ENCODE data around the gene TNFRSF12A. TPM values are rescaled to one million over a fixed set of nuclear protein-coding genes. Genes with fewer than 3 reads are reported as not detected.

TNFRSF12A gene
- total RNA-seq, 1 donor from 2014 or later = 44.3 TPM

- peak overlapping the region; percentile 87 for H3K27ac Mint-ChIP-seq
- H3K27me3 Mint-ChIP-seq = no peaks in the 10 kb centered on the region
- no peak for DNase-seq (ENCODE audit: low spot score, unreplicated experiment)
- no peaks in the 10 kb centered on the region for H3K9me3 Mint-ChIP-seq (ENCODE audit: low read depth)
- peaks cover 13% of the 10 kb centered on the region for H3K36me3 Mint-ChIP-seq (ENCODE audit: insufficient read depth)
- peaks cover 61% of the 10 kb centered on the region for H3K4me1 Mint-ChIP-seq (ENCODE audit: low read depth)
- peak overlapping the region; percentile 24 for H3K4me3 Mint-ChIP-seq (ENCODE audit: low read depth)
- TF ChIP-seq, protein P1, sequence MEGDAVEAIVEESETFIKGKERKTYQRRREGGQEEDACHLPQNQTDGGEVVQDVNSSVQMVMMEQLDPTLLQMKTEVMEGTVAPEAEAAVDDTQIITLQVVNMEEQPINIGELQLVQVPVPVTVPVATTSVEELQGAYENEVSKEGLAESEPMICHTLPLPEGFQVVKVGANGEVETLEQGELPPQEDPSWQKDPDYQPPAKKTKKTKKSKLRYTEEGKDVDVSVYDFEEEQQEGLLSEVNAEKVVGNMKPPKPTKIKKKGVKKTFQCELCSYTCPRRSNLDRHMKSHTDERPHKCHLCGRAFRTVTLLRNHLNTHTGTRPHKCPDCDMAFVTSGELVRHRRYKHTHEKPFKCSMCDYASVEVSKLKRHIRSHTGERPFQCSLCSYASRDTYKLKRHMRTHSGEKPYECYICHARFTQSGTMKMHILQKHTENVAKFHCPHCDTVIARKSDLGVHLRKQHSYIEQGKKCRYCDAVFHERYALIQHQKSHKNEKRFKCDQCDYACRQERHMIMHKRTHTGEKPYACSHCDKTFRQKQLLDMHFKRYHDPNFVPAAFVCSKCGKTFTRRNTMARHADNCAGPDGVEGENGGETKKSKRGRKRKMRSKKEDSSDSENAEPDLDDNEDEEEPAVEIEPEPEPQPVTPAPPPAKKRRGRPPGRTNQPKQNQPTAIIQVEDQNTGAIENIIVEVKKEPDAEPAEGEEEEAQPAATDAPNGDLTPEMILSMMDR (IDR thresholded peaks at IDR 0.05; ENCODE audit: unreplicated experiment) = no peak
Observed at GRCh38 chr16:3013491-3013951, 6.6 kb upstream of the TNFRSF12A start.

DNA sequence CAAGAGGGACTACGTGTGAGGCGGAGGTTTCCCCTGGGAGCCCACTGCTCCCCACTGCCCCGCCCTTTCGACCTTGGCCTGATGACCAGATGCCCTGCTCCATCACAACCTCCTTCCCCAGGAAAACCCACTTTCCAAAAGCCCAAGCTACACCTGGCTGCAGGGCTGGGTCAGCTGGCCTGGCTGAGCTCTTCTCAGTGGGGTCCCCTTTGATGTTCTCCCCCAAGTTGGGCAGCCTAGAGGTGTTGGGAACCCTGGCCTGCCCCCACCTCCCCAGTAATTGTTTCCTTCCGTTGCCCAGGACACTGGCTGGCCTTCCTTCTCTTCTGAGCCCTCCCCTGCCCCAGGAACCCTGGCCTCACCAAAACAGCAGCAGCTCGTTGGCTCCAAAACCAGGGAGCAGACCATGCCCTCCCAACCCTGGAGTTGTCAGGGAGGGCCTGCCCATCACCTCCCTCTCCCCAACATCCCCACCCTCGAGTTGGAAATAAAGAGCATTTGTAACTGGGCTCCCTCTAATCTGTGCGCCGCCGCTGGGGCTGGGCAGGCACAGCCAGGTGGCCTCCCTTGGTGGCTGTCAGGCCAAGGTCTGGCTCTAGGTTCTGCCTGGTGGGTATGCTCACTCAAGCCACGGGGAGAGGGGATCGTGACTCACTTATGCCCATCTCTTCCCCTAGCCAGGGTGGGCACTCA, 6.0 kb upstream of the TNFRSF12A start:
- no peak for DNase-seq (ENCODE audit: low spot score, unreplicated experiment)
- Mint-ChIP-seq H3K27me3 (no peaks in the 10 kb centered on the region), H3K4me3 (ENCODE audit: low read depth) (peak overlapping the region; percentile 93), H3K4me1 (ENCODE audit: low read depth) (peaks cover 55% of the 10 kb centered on the region), H3K9me3 (ENCODE audit: low read depth) (no peaks in the 10 kb centered on the region), H3K36me3 (ENCODE audit: insufficient read depth) (peaks cover 13% of the 10 kb centered on the region), H3K27ac (peak overlapping the region; percentile 97)
- TF ChIP-seq, protein P1 (IDR thresholded peaks at IDR 0.05; ENCODE audit: unreplicated experiment) = no peak

DNA sequence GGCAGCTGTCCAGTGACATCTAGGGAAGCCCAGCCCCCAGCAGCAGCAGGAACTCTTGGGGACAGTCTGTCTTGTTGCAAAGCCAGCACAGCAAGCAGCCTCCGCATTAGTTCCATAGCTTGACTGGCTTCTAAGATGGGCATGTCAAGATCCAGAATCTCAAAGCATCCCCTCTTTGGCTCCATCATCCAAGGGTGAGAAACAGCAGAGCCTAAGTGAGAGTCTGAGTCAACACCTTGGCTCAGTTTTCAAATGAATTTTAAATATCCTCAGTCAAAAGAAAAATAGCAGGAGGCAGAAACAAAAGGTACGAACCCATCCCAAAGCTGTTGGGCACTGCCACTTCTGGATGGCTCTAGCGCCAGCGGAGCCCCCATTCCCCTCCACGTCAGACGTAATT, 5.2 kb upstream of the TNFRSF12A start:
- no peaks in the 10 kb centered on the region for H3K27me3 Mint-ChIP-seq
- H3K9me3 Mint-ChIP-seq (ENCODE audit: low read depth) = no peaks in the 10 kb centered on the region
- H3K36me3 Mint-ChIP-seq (ENCODE audit: insufficient read depth) = peaks cover 13% of the 10 kb centered on the region
- DNase-seq (ENCODE audit: low spot score, unreplicated experiment) = no peak
- peak overlapping the region; percentile 97 for H3K27ac Mint-ChIP-seq
- H3K4me1 Mint-ChIP-seq (ENCODE audit: low read depth) = peaks cover 52% of the 10 kb centered on the region
- peak overlapping the region; percentile 93 for H3K4me3 Mint-ChIP-seq (ENCODE audit: low read depth)
- TF ChIP-seq, protein P1 (IDR thresholded peaks at IDR 0.05; ENCODE audit: unreplicated experiment) = no peak

DNA sequence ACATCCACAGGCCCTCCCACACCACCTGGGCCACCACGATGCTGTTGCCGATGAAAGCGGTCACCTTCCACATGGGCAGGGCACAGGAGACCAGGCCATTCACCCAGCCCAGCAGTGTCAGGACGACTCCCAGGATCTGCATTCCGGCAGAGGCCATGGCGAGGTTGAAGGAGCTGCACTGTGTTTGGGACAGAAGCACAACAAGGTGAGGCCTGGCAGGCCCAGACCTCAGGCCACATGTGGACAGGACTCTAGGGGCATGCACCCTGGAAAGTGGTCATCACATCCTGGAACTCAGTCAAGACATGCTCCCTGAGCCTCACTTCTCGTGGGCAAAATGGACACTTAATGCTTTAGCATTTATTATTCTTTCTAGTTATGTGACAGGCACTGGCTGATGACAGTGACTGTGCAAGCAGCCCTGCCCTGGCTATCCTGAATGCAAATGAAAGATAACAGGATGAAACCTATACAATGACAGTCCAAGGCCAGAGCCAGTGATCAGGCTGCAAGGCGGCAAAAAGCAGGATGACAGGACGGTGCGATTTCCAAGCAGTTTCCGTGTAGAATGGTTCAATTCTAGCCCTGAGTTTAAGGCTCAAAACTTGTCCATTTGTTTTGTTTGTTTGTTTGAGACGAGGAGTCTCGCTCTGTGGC, 4.2 kb upstream of the TNFRSF12A start:
- Mint-ChIP-seq H3K4me1 (ENCODE audit: low read depth) (peaks cover 53% of the 10 kb centered on the region), H3K27me3 (no peaks in the 10 kb centered on the region), H3K36me3 (ENCODE audit: insufficient read depth) (peaks cover 13% of the 10 kb centered on the region), H3K27ac (peak overlapping the region; percentile 97), H3K4me3 (ENCODE audit: low read depth) (peak overlapping the region; percentile 93), H3K9me3 (ENCODE audit: low read depth) (no peaks in the 10 kb centered on the region)
- DNase-seq (ENCODE audit: low spot score, unreplicated experiment) = no peak
- TF ChIP-seq, protein P1 (IDR thresholded peaks at IDR 0.05; ENCODE audit: unreplicated experiment) = no peak

DNA sequence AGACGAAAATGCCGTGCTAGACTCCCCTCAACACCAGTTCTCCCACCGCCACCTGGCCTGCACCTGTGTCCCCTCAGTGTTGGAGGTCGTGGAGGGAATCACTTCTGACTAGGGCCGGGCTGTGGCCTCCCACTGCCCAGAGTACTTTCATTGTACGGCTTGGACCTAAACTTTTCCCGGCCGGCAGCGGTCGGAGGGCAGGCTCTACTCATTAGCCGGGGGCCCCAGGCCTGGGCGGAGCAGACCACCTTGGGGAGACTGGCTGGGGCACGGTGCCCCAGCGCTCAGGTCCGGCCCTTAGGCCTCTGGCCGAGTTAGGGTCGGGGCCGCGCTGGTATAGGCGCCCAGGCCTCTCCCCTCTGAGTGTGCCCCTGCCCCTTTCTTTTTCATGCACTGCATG, 2.8 kb upstream of the TNFRSF12A start:
- TF ChIP-seq, protein P1 (IDR thresholded peaks at IDR 0.05; ENCODE audit: unreplicated experiment) = no peak
- peak overlapping the region; percentile 98 for H3K27ac Mint-ChIP-seq
- peak overlapping the region; percentile 93 for H3K4me3 Mint-ChIP-seq (ENCODE audit: low read depth)
- H3K4me1 Mint-ChIP-seq (ENCODE audit: low read depth) = peaks cover 55% of the 10 kb centered on the region
- H3K9me3 Mint-ChIP-seq (ENCODE audit: low read depth) = no peaks in the 10 kb centered on the region
- no peak for DNase-seq (ENCODE audit: low spot score, unreplicated experiment)
- H3K36me3 Mint-ChIP-seq (ENCODE audit: insufficient read depth) = peaks cover 13% of the 10 kb centered on the region
- H3K27me3 Mint-ChIP-seq = no peaks in the 10 kb centered on the region

Measured in progenitor cell of endocrine pancreas (in vitro differentiated cells).